Osteoblast (primary cell): Measurements from ENCODE around the gene LGALS12. TPM values are rescaled to one million over a fixed set of nuclear protein-coding genes. Genes with fewer than 3 reads are reported as not detected.

ENCODE experiments used
- DNase-seq: peaks from one replicate; pipeline ENCODE4 v3.0.0; 2011; ENCODE audit warnings: low spot score, mixed read lengths; ENCODE audit not compliant: insufficient read length; ENCODE audit errors: missing footprints
- H2AFZ ChIP-seq: 2 replicates; pipeline ENCODE4 v1.6.0; 2011; ENCODE audit warnings: mild to moderate bottlenecking, low read length
- H3K27ac ChIP-seq: 2 replicates; pipeline ENCODE4 v1.5.1; 2011; ENCODE audit warnings: mild to moderate bottlenecking, low read depth, low read length, moderate library complexity
- H3K27me3 ChIP-seq: 2 replicates; pipeline ENCODE4 v1.6.0; 2012; ENCODE audit warnings: mild to moderate bottlenecking, control low read depth, inconsistent platforms, low read length, moderate library complexity; ENCODE audit not compliant: insufficient read depth
- H3K36me3 ChIP-seq: 2 replicates; pipeline ENCODE4 v1.5.1; 2011; ENCODE audit warnings: mild to moderate bottlenecking, low read length, control low read depth, moderate library complexity; ENCODE audit not compliant: insufficient read depth
- H3K4me1 ChIP-seq: 2 replicates; pipeline ENCODE4 v1.5.1; 2011; ENCODE audit warnings: mild to moderate bottlenecking, low read length, control low read depth, moderate library complexity; ENCODE audit not compliant: insufficient read depth
- H3K4me2 ChIP-seq: 2 replicates; pipeline ENCODE4 v1.6.0; 2011; ENCODE audit warnings: mild to moderate bottlenecking, low read length; ENCODE audit not compliant: insufficient read depth
- H3K4me3 ChIP-seq: fragments of 200-600 bp; sonication (generic); 3 replicates; pipeline ENCODE4 v1.5.1; 2012; ENCODE audit warnings: mild to moderate bottlenecking, low read length, inconsistent platforms; ENCODE audit not compliant: insufficient read depth
- H3K79me2 ChIP-seq: 2 replicates; pipeline ENCODE4 v1.6.0; 2012; ENCODE audit warnings: mild to moderate bottlenecking, low read length, control low read depth, inconsistent platforms; ENCODE audit not compliant: insufficient read depth
- H3K9me3 ChIP-seq: 2 replicates; pipeline ENCODE4 v1.5.1; 2011; ENCODE audit warnings: low read depth, low read length, control low read depth
- H4K20me1 ChIP-seq: 2 replicates; pipeline ENCODE4 v1.6.0; 2012; ENCODE audit warnings: mild to moderate bottlenecking, low read length, control low read depth; ENCODE audit not compliant: insufficient read depth
- CTCF ChIP-seq: IDR thresholded peaks from 2 replicates; pipeline ENCODE4 v1.5.1; 2011; ENCODE audit warnings: mild to moderate bottlenecking, low read depth, low read length, moderate library complexity; ENCODE audit errors: extremely low read depth
- total RNA-seq: library from RNA; depleted of rRNA; stranded (reverse); fragments of >200 nt; gene quantifications from 2 replicates; pipeline ENCODE4 v1.2.3, GENCODE V29; 2012

LGALS12 gene
- total RNA-seq, 1 donor, result under 0.01 TPM

DNA sequence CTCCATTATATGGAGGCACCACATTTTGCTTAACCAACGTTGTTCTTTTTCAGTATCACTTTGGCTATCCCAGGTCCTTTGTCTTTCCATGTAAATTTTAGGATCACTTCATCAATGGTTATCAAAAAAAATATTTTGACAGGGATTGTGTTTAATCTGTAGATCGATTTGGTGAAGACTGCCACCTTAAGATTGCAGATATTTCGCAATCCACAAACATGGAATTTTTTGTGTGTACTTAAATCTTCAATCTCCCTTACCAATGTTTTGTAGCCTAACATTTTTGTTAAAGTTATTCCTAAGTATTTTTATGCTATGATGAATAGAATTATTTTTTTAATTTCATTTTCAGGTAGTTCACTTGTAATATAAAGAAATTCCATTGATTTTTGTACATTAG is 33.5 kb upstream of the LGALS12 start:
- no peaks in the 10 kb centered on the region for H3K4me1 ChIP-seq
- H3K9me3 ChIP-seq, result no peaks in the 10 kb centered on the region
- no peaks in the 10 kb centered on the region for H3K79me2 ChIP-seq
- no peak overlapping the region for H2AFZ ChIP-seq
- no peak for DNase-seq
- no peaks in the 10 kb centered on the region for H3K36me3 ChIP-seq
- peaks cover 3% of the 10 kb centered on the region for H3K27me3 ChIP-seq
- no peak overlapping the region for H3K27ac ChIP-seq
- H3K4me3 ChIP-seq, result no peak overlapping the region
- no peak for TF ChIP-seq CTCF
- no peak overlapping the region for H3K4me2 ChIP-seq
- no peaks in the 10 kb centered on the region for H4K20me1 ChIP-seq

- Histone ChIP-seq H3K9me3 (no peaks in the 10 kb centered on the region), H3K4me1 (no peaks in the 10 kb centered on the region), H3K4me3 (no peak overlapping the region), H3K4me2 (no peak overlapping the region), H3K36me3 (no peaks in the 10 kb centered on the region), H3K79me2 (no peaks in the 10 kb centered on the region), H2AFZ (no peak overlapping the region), H4K20me1 (no peaks in the 10 kb centered on the region), H3K27ac (no peak overlapping the region), H3K27me3 (no peaks in the 10 kb centered on the region)
- DNase-seq, result no peak
- TF ChIP-seq CTCF, result no peak
These were observed 29.3 kb upstream of the LGALS12 start for GRCh38 chr11:63476618-63477017.

DNA sequence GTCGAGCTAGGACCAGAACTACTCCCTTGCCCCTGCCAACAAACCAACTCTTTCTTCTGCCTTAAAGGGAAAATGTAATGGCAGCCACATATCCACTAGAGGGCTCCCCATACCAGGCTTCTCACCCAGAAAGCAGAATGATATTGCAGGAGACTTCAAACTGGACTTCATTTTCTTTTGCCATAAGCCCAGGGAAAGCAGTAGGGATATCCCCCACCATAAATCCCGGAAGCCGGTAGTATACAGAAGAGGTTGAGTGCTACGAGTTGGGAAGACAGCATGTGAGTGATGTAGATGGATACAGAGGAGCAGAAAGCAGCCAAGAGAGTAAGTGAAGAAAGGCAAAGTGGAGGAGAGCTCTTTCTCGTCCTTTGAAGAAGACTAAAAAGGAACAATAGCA is 27.0 kb upstream of the LGALS12 start:
- no peaks in the 10 kb centered on the region for H3K9me3 ChIP-seq
- H3K27ac ChIP-seq, result no peak overlapping the region
- H3K4me3 ChIP-seq, result peak overlapping the region; percentile 35
- H3K79me2 ChIP-seq, result no peaks in the 10 kb centered on the region
- peak; percentile 95 for TF ChIP-seq CTCF
- peak overlapping the region; percentile 71 for H3K4me2 ChIP-seq
- DNase-seq, result peak; percentile 67
- H3K4me1 ChIP-seq, result no peaks in the 10 kb centered on the region
- H2AFZ ChIP-seq, result peak overlapping the region; percentile 93
- no peaks in the 10 kb centered on the region for H3K36me3 ChIP-seq
- no peaks in the 10 kb centered on the region for H4K20me1 ChIP-seq
- H3K27me3 ChIP-seq, result no peaks in the 10 kb centered on the region

- H2AFZ ChIP-seq, result no peak overlapping the region
- no peak for DNase-seq
These were observed 25.8 kb upstream of the LGALS12 start for GRCh38 chr11:63480039-63480438.

More at GRCh38 chr11:63480039-63480438, 25.8 kb upstream of the LGALS12 start:
- no peaks in the 10 kb centered on the region for H4K20me1 ChIP-seq
- no peaks in the 10 kb centered on the region for H3K79me2 ChIP-seq
- no peak overlapping the region for H3K4me2 ChIP-seq
- H3K4me3 ChIP-seq, result no peak overlapping the region
- H3K9me3 ChIP-seq, result no peaks in the 10 kb centered on the region
- H3K36me3 ChIP-seq, result no peaks in the 10 kb centered on the region
- no peaks in the 10 kb centered on the region for H3K4me1 ChIP-seq
- no peak overlapping the region for H3K27ac ChIP-seq
- TF ChIP-seq CTCF, result no peak
- no peaks in the 10 kb centered on the region for H3K27me3 ChIP-seq
